Left ventricle myocardium inferior (tissue), 1 donor: Measurements from ENCODE around the gene STX8. TPM values are rescaled to one million over a fixed set of nuclear protein-coding genes. Genes with fewer than 3 reads are reported as not detected.
A peak's percentile ranks its signal among the peaks of the same experiment; 100 is the strongest.

Experiments
- DNase-seq: peaks from one replicate; pipeline ENCODE4 v3.0.0-alpha.2; 2020
- H3K27ac ChIP-seq: fragments of 200-600 bp; replicated peaks from 2 replicates; pipeline ENCODE4 v1.8.0; 2021
- H3K27me3 ChIP-seq: fragments of 200-600 bp; 2 replicates; pipeline ENCODE4 v1.8.0; 2021; ENCODE audit warnings: low read depth
- H3K36me3 ChIP-seq: fragments of 200-600 bp; 2 replicates; pipeline ENCODE4 v1.8.0; 2021
- H3K4me1 ChIP-seq: fragments of 200-600 bp; 2 replicates; pipeline ENCODE4 v1.8.0; 2021
- H3K4me3 ChIP-seq: fragments of 200-600 bp; 2 replicates; pipeline ENCODE4 v1.8.0; 2021; ENCODE audit warnings: mild to moderate bottlenecking, moderate library complexity
- H3K9me3 ChIP-seq: fragments of 200-600 bp; replicated peaks from 2 replicates; pipeline ENCODE4 v1.8.0; 2021
- CTCF ChIP-seq: fragments of 200-600 bp; IDR thresholded peaks from 2 replicates; pipeline ENCODE4 v1.8.0; 2021; ENCODE audit warnings: antibody characterized with exemption, mild to moderate bottlenecking, borderline replicate concordance
- intact Hi-C: fragments of 100-400 bp; cut with micrococcal nuclease; formaldehyde crosslinking; loops from one replicate; pipeline ENCODE4 v1.11.0; 2022
- total RNA-seq: library from RNA; stranded (reverse); fragmentation: NEBNext Ultra II Directional; extraction: Animal tissue kit (Norgen Biotek cat#: 25700); gene quantifications from one replicate; pipeline ENCODE4 v1.2.1, GENCODE V29; 2021
- donor health status: DM: no; HTN: yes; CAD: no; lungs with severe emphysema.

Gene STX8
- total RNA-seq, 1 donor from 2014 or later = 61.3 TPM

GRCh38 chr17:9274973-9275372 lies 300.6 kb downstream of the STX8 start:
- no peak overlapping the region for H3K27ac ChIP-seq
- no peaks in the 10 kb centered on the region for H3K36me3 ChIP-seq
- H3K4me3 ChIP-seq = no peak overlapping the region
- H3K9me3 ChIP-seq = no peaks in the 10 kb centered on the region
- intact Hi-C loops = no loop called here
- no peaks in the 10 kb centered on the region for H3K4me1 ChIP-seq
- no peak for DNase-seq
- H3K27me3 ChIP-seq = no peaks in the 10 kb centered on the region
- TF ChIP-seq CTCF = no peak

- H3K36me3 ChIP-seq = no peaks in the 10 kb centered on the region
- peak; percentile 33 for DNase-seq
- TF ChIP-seq CTCF = no peak
- no peaks in the 10 kb centered on the region for H3K27me3 ChIP-seq
- H3K4me3 ChIP-seq = no peak overlapping the region
- no peaks in the 10 kb centered on the region for H3K9me3 ChIP-seq
- no peaks in the 10 kb centered on the region for H3K4me1 ChIP-seq
- intact Hi-C loops = no loop called here
- H3K27ac ChIP-seq = no peak overlapping the region
Observed at GRCh38 chr17:9273428-9274391, 301.9 kb downstream of the STX8 start.

GRCh38 chr17:9272501-9273200 lies 303.0 kb downstream of the STX8 start:
- no peaks in the 10 kb centered on the region for H3K27me3 ChIP-seq
- H3K4me3 ChIP-seq = no peak overlapping the region
- H3K36me3 ChIP-seq = no peaks in the 10 kb centered on the region
- H3K9me3 ChIP-seq = no peaks in the 10 kb centered on the region
- intact Hi-C loops = no loop called here
- no peak for DNase-seq
- no peak overlapping the region for H3K27ac ChIP-seq
- H3K4me1 ChIP-seq = no peaks in the 10 kb centered on the region
- TF ChIP-seq CTCF = no peak

GRCh38 chr17:9271989-9272388 lies 303.6 kb downstream of the STX8 start:
- no peak overlapping the region for H3K4me3 ChIP-seq
- no peaks in the 10 kb centered on the region for H3K4me1 ChIP-seq
- no peaks in the 10 kb centered on the region for H3K9me3 ChIP-seq
- DNase-seq = no peak
- no peaks in the 10 kb centered on the region for H3K36me3 ChIP-seq
- intact Hi-C loops = no loop called here
- H3K27me3 ChIP-seq = no peaks in the 10 kb centered on the region
- no peak for TF ChIP-seq CTCF
- no peak overlapping the region for H3K27ac ChIP-seq

GRCh38 chr17:9270921-9271320 lies 304.7 kb downstream of the STX8 start:
- intact Hi-C loops = no loop called here
- no peak overlapping the region for H3K27ac ChIP-seq
- no peak for TF ChIP-seq CTCF
- H3K36me3 ChIP-seq = no peaks in the 10 kb centered on the region
- H3K27me3 ChIP-seq = no peaks in the 10 kb centered on the region
- no peaks in the 10 kb centered on the region for H3K4me1 ChIP-seq
- H3K9me3 ChIP-seq = no peaks in the 10 kb centered on the region
- no peak for DNase-seq
- H3K4me3 ChIP-seq = no peak overlapping the region
